Neural cell (in vitro differentiated cells): Measurements from ENCODE around the gene SLAIN2.

Experiments used
- CTCF ChIP-seq: fragments of 450-650 bp; IDR thresholded peaks from 2 replicates; pipeline ENCODE4 v1.5.1; 2014; ENCODE audit warnings: antibody characterized with exemption, mild to moderate bottlenecking, moderate library complexity; ENCODE audit not compliant: poor library complexity, severe bottlenecking
- EP300 ChIP-seq: fragments of 450-650 bp; conservative IDR thresholded peaks from 2 replicates; pipeline ENCODE4 v1.6.1; 2014; ENCODE audit warnings: antibody characterized with exemption, mild to moderate bottlenecking, moderate library complexity; ENCODE audit not compliant: poor library complexity, severe bottlenecking
- EZH2 ChIP-seq: fragments of 200-600, 300-800 bp; shearing (Covaris generic), sonication (generic); IDR thresholded peaks from 2 replicates; pipeline ENCODE4 v1.6.1; 2014; ENCODE audit warnings: antibody characterized with exemption, low read length, borderline replicate concordance, mild to moderate bottlenecking; ENCODE audit not compliant: insufficient read depth, poor library complexity, severe bottlenecking
- POLR2AphosphoS5 ChIP-seq: IDR thresholded peaks from 2 replicates; pipeline ENCODE4 v1.6.1; 2012
- RAD21 ChIP-seq: fragments of 450-650 bp; conservative IDR thresholded peaks from 2 replicates; pipeline ENCODE4 v1.6.1; 2014; ENCODE audit warnings: antibody characterized with exemption, mild to moderate bottlenecking, moderate library complexity
- REST ChIP-seq: IDR thresholded peaks from 2 replicates; pipeline ENCODE4 v1.6.1; 2012; ENCODE audit warnings: borderline replicate concordance
- SMC3 ChIP-seq: fragments of 450-650 bp; conservative IDR thresholded peaks from 2 replicates; pipeline ENCODE4 v1.6.1; 2014; ENCODE audit warnings: antibody characterized with exemption, mild to moderate bottlenecking, moderate library complexity; ENCODE audit not compliant: poor library complexity

- TF ChIP-seq CTCF (no peak), EP300 (no peak), RAD21 (no peak), POLR2AphosphoS5 (no peak), SMC3 (no peak), EZH2 (no peak), REST (no peak)
Observed at GRCh38 chr4:48295116-48295515, 46.2 kb upstream of the SLAIN2 start.
